ENCODE measurements around the gene EEF1A2. TPM values are rescaled to one million over a fixed set of nuclear protein-coding genes. Genes with fewer than 3 reads are reported as not detected.

Gene EEF1A2
- polyA plus RNA-seq, 2 of the 4 experiments (the other 2 are of a cell fraction), result 16.3 to 129 TPM

GRCh38 chr20:63488315-63489251 is 10.3 kb downstream of the EEF1A2 start:
- no peak overlapping the region for H3K4me2 ChIP-seq
- 88% methylated on average over 52 of the region's 83 CpGs for WGBS (ENCODE audit: missing lambda C conversion rate)
- ChIA-PET POLR2A (no interaction called here), CTCF (interaction anchor here (1.3 kb wide), 1 partner anchor 50 kb away, joined by 4 read pairs; no protein-coding TSS in a partner anchor)
- peaks cover 3% of the 10 kb centered on the region; the same call in 1 of the 3 replicates for H3K4me1 ChIP-seq
- TF ChIP-seq MYC (IDR thresholded peaks at IDR 0.05; ENCODE audit: borderline replicate concordance, low read length) (no peak), CEBPB (IDR thresholded peaks at IDR 0.05) (no peak), GATA3 (IDR thresholded peaks at IDR 0.05; ENCODE audit: borderline replicate concordance) (no peak), PHF8 (IDR thresholded peaks at IDR 0.05; ENCODE audit: borderline replicate concordance, low read depth) (no peak), E2F6 (IDR thresholded peaks at IDR 0.05; ENCODE audit: borderline replicate concordance, low read depth) (no peak), USF2 (IDR thresholded peaks at IDR 0.05) (no peak), HOXB13 (CRISPR knock-in tag; IDR thresholded peaks at IDR 0.05; ENCODE audit: low read depth) (no peak), EHF (CRISPR knock-in tag; IDR thresholded peaks at IDR 0.05) (no peak), ESRRA (IDR thresholded peaks at IDR 0.05; ENCODE audit: borderline replicate concordance, low read length) (no peak), RCOR1 (IDR thresholded peaks at IDR 0.05; ENCODE audit: low read depth, low read length) (no peak), MAZ (IDR thresholded peaks at IDR 0.05; ENCODE audit: borderline replicate concordance, low read depth, low read length) (no peak), NR3C1 (IDR thresholded peaks at IDR 0.05) (no peak), KDM5A (IDR thresholded peaks at IDR 0.05) (no peak), TFCP2L1 (CRISPR knock-in tag; IDR thresholded peaks at IDR 0.05) (no peak), ZC3H11A (IDR thresholded peaks at IDR 0.05) (no peak)
- TF ChIP-seq, protein P1, sequence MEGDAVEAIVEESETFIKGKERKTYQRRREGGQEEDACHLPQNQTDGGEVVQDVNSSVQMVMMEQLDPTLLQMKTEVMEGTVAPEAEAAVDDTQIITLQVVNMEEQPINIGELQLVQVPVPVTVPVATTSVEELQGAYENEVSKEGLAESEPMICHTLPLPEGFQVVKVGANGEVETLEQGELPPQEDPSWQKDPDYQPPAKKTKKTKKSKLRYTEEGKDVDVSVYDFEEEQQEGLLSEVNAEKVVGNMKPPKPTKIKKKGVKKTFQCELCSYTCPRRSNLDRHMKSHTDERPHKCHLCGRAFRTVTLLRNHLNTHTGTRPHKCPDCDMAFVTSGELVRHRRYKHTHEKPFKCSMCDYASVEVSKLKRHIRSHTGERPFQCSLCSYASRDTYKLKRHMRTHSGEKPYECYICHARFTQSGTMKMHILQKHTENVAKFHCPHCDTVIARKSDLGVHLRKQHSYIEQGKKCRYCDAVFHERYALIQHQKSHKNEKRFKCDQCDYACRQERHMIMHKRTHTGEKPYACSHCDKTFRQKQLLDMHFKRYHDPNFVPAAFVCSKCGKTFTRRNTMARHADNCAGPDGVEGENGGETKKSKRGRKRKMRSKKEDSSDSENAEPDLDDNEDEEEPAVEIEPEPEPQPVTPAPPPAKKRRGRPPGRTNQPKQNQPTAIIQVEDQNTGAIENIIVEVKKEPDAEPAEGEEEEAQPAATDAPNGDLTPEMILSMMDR (IDR thresholded peaks at IDR 0.05), result no peak
- TF ChIP-seq, protein P2, sequence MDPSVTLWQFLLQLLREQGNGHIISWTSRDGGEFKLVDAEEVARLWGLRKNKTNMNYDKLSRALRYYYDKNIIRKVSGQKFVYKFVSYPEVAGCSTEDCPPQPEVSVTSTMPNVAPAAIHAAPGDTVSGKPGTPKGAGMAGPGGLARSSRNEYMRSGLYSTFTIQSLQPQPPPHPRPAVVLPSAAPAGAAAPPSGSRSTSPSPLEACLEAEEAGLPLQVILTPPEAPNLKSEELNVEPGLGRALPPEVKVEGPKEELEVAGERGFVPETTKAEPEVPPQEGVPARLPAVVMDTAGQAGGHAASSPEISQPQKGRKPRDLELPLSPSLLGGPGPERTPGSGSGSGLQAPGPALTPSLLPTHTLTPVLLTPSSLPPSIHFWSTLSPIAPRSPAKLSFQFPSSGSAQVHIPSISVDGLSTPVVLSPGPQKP (IDR thresholded peaks at IDR 0.05; ENCODE audit: low read depth, low read length), result no peak
- TF ChIP-seq, protein P3, sequence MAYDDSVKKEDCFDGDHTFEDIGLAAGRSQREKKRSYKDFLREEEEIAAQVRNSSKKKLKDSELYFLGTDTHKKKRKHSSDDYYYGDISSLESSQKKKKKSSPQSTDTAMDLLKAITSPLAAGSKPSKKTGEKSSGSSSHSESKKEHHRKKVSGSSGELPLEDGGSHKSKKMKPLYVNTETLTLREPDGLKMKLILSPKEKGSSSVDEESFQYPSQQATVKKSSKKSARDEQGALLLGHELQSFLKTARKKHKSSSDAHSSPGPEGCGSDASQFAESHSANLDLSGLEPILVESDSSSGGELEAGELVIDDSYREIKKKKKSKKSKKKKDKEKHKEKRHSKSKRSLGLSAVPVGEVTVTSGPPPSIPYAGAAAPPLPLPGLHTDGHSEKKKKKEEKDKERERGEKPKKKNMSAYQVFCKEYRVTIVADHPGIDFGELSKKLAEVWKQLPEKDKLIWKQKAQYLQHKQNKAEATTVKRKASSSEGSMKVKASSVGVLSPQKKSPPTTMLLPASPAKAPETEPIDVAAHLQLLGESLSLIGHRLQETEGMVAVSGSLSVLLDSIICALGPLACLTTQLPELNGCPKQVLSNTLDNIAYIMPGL (CRISPR knock-in tag; IDR thresholded peaks at IDR 0.05; ENCODE audit: borderline replicate concordance), result no peak
- no peak for FAIRE-seq
- no peak for DNase-seq (ENCODE audit: low read depth in 1 of 2, low spot score in 1 of 2)
- no peaks in the 10 kb centered on the region for H3K9me3 ChIP-seq
- no peak overlapping the region for H3K4me3 ChIP-seq
- no peak for ATAC-seq
- H3K27ac ChIP-seq, result no peak overlapping the region

GRCh38 chr20:63487781-63488241 is 11.1 kb downstream of the EEF1A2 start:
- ATAC-seq, result no peak
- POLR2A ChIA-PET, result no interaction called here
- TF ChIP-seq HDAC2 (IDR thresholded peaks at IDR 0.05) (no peak), MAZ (IDR thresholded peaks at IDR 0.05; ENCODE audit: borderline replicate concordance, low read depth, low read length) (no peak), HEYL (CRISPR knock-in tag; IDR thresholded peaks at IDR 0.05) (no peak), FOSB (CRISPR knock-in tag; IDR thresholded peaks at IDR 0.05) (no peak), FOXS1 (CRISPR knock-in tag; IDR thresholded peaks at IDR 0.05) (no peak), E2F6 (IDR thresholded peaks at IDR 0.05; ENCODE audit: borderline replicate concordance, low read depth) (no peak), EP300 (IDR thresholded peaks at IDR 0.05) (no peak), RCOR1 (IDR thresholded peaks at IDR 0.05; ENCODE audit: low read depth, low read length) (no peak), RAD21 (conservative IDR thresholded peaks at IDR 0.05 in 1 of 2, IDR thresholded peaks at IDR 0.05 in 1 of 2) (no peak), SMC3 (IDR thresholded peaks at IDR 0.05) (no peak), SREBF2 (IDR thresholded peaks at IDR 0.05) (no peak)
- TF ChIP-seq, protein P4, sequence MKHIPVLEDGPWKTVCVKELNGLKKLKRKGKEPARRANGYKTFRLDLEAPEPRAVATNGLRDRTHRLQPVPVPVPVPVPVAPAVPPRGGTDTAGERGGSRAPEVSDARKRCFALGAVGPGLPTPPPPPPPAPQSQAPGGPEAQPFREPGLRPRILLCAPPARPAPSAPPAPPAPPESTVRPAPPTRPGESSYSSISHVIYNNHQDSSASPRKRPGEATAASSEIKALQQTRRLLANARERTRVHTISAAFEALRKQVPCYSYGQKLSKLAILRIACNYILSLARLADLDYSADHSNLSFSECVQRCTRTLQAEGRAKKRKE (CRISPR knock-in tag; IDR thresholded peaks at IDR 0.05; ENCODE audit: low read depth), result no peak

More at GRCh38 chr20:63487781-63488241, 11.1 kb downstream of the EEF1A2 start:
- Histone ChIP-seq H3K4me3 (no peak overlapping the region), H3K27ac (no peak overlapping the region), H3K9me3 (no peaks in the 10 kb centered on the region), H3K4me2 (no peak overlapping the region), H3K4me1 (peaks cover 10% of the 10 kb centered on the region; the same call in 2 of the 3 replicates)
- FAIRE-seq (no peak), DNase-seq (ENCODE audit: low read depth in 1 of 2, low spot score in 1 of 2) (no peak)
- WGBS (ENCODE audit: missing lambda C conversion rate), result 88% methylated on average over 16 of the region's 40 CpGs
- CTCF ChIA-PET, result interaction anchor here (1.9 kb wide), 1 partner anchor 9 kb away, joined by 11 read pairs; no protein-coding TSS in a partner anchor
